Dendritic cell treated with granulocyte-macrophage colony-stimulating factor and Interleukin-4, amounts not matched to agents 40 ng/mL and 50 ng/mL, for 4 days (primary cell): ENCODE measurements around the gene FARP1.
"Not testable (repeated sequence)": the region's sequence is repeated elsewhere in the genome, so short reads cannot be mapped to it uniquely, and the experiment has no call there.

Experiments
- H3K27ac Mint-ChIP-seq: one replicate; pipeline ENCODE4 v1.8.0; 2022; ENCODE audit warnings: mild to moderate bottlenecking, mixed read lengths
- H3K27me3 Mint-ChIP-seq: one replicate; pipeline ENCODE4 v1.8.0; 2022; ENCODE audit warnings: mild to moderate bottlenecking, mixed read lengths
- H3K36me3 Mint-ChIP-seq: one replicate; pipeline ENCODE4 v1.8.0; 2022; ENCODE audit warnings: low read depth, mixed read lengths
- H3K4me1 Mint-ChIP-seq: one replicate; pipeline ENCODE4 v1.8.0; 2022; ENCODE audit warnings: low read depth, mixed read lengths
- H3K4me3 Mint-ChIP-seq: one replicate; pipeline ENCODE4 v1.8.0; 2022; ENCODE audit warnings: mild to moderate bottlenecking, moderate library complexity, mixed read lengths
- H3K9me3 Mint-ChIP-seq: one replicate; pipeline ENCODE4 v1.8.0; 2022; ENCODE audit warnings: mixed read lengths
- intact Hi-C: fragments of 100-400 bp; cut with micrococcal nuclease; formaldehyde crosslinking; loops from one replicate; pipeline ENCODE4 v1.15.0; 2022

FARP1 gene

GRCh38 chr13:98409281-98409680 is 266.4 kb downstream of the FARP1 start:
- Mint-ChIP-seq H3K9me3 (no peaks in the 10 kb centered on the region), H3K27me3 (peaks cover 12% of the 10 kb centered on the region), H3K27ac (no peak overlapping the region), H3K4me3 (no peak overlapping the region), H3K4me1 (peaks cover 32% of the 10 kb centered on the region), H3K36me3 (peaks cover 14% of the 10 kb centered on the region)
- intact Hi-C loops = no loop called here

- Mint-ChIP-seq H3K4me1 (peaks cover 39% of the 10 kb centered on the region), H3K9me3 (no peaks in the 10 kb centered on the region), H3K27me3 (peaks cover 9% of the 10 kb centered on the region), H3K27ac (peak overlapping the region; percentile 58), H3K36me3 (peaks cover 27% of the 10 kb centered on the region), H3K4me3 (no peak overlapping the region)
- intact Hi-C loops = no loop called here
These were observed 267.7 kb downstream of the FARP1 start for GRCh38 chr13:98410612-98411011.

- intact Hi-C loops = no loop called here
- Mint-ChIP-seq H3K4me1 (peaks cover 42% of the 10 kb centered on the region), H3K27me3 (peaks cover 9% of the 10 kb centered on the region), H3K27ac (peak overlapping the region; percentile 93), H3K9me3 (no peaks in the 10 kb centered on the region), H3K36me3 (peaks cover 30% of the 10 kb centered on the region), H3K4me3 (peak overlapping the region; percentile 76)
These were observed 268.1 kb downstream of the FARP1 start for GRCh38 chr13:98411013-98411412.

- H3K36me3 Mint-ChIP-seq = peaks cover 34% of the 10 kb centered on the region
- peaks cover 42% of the 10 kb centered on the region for H3K4me1 Mint-ChIP-seq
- H3K9me3 Mint-ChIP-seq = peaks cover 4% of the 10 kb centered on the region
- H3K27me3 Mint-ChIP-seq = peaks cover 7% of the 10 kb centered on the region
- H3K4me3 Mint-ChIP-seq = peak overlapping the region; percentile 76
- H3K27ac Mint-ChIP-seq = peak overlapping the region; percentile 93
- intact Hi-C loops = no loop called here
These were observed 268.8 kb downstream of the FARP1 start for GRCh38 chr13:98411617-98412265.

DNA sequence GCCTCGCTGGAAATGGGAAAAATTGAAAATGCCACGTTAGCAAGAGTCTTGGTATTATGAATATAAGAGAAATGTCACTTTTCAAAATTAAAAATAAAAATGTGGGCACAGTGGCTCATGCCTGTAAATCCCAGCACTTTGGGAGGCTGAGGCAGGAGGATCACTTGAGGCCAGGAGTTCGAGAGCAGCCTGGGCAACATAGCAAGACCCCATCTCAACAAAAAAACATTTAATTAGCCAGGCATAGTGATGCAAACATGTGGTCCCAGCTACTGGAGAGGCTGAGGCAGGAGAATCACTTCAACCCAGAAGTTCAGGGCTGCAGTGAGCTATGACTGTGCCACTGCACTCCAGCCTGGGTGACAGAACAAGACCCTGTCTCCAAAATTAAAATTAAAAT is 270.4 kb downstream of the FARP1 start:
- H3K27ac Mint-ChIP-seq = peak overlapping the region; percentile 93
- not testable (repeated sequence) for H3K27me3 Mint-ChIP-seq

GRCh38 chr13:98413796-98414195 is 270.9 kb downstream of the FARP1 start:
- intact Hi-C loops = no loop called here
- H3K4me3 Mint-ChIP-seq = no peak overlapping the region
- peaks cover 6% of the 10 kb centered on the region for H3K27me3 Mint-ChIP-seq
- peaks cover 14% of the 10 kb centered on the region for H3K9me3 Mint-ChIP-seq
- peaks cover 43% of the 10 kb centered on the region for H3K36me3 Mint-ChIP-seq
- H3K4me1 Mint-ChIP-seq = peaks cover 42% of the 10 kb centered on the region
- no peak overlapping the region for H3K27ac Mint-ChIP-seq

More for the DNA sequence above, 270.4 kb downstream of the FARP1 start:
- H3K9me3 Mint-ChIP-seq = peaks cover 14% of the 10 kb centered on the region
- intact Hi-C loops = not testable (repeated sequence)
- peaks cover 43% of the 10 kb centered on the region for H3K36me3 Mint-ChIP-seq
- peaks cover 42% of the 10 kb centered on the region for H3K4me1 Mint-ChIP-seq
- peak overlapping the region; percentile 76 for H3K4me3 Mint-ChIP-seq

DNA sequence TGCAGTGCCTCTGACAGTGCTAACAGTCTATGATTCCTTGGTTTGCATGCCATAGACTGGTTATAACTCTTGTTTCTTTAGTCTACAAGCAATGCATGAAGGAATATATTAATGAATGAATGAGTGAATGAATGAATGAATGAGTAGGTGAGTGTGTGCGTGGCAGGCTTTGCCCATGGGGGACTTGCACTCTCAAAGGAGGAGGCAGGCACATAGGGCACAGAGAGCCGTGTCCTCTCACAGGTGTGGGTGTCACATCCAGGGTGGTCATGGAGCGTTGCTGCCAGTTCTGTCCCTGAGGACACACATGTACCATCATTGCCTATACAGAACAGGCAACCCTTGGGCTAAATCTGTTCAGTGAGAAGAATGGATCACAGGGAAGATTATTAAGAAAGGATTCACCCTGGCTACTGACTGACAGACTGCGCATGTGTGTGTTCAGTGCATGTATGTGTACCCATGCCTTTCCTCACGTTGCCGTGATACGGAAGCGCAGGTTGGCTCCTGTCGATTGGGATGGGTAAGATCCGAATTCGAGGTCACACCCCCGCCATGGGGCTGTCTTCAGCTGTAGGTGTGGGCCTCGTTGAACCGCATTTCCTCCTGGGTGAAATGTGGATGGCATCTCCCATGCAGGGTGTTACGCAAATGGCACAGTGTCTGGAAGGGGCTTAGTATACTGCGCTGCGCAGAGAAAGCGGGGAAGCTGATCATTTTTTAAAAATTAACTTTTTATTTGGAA is 272.6 kb downstream of the FARP1 start:
- intact Hi-C loops = no loop called here
- Mint-ChIP-seq H3K9me3 (peaks cover 14% of the 10 kb centered on the region), H3K27ac (no peak overlapping the region), H3K4me3 (no peak overlapping the region), H3K4me1 (peaks cover 32% of the 10 kb centered on the region), H3K36me3 (peaks cover 43% of the 10 kb centered on the region), H3K27me3 (peaks cover 2% of the 10 kb centered on the region)

DNA sequence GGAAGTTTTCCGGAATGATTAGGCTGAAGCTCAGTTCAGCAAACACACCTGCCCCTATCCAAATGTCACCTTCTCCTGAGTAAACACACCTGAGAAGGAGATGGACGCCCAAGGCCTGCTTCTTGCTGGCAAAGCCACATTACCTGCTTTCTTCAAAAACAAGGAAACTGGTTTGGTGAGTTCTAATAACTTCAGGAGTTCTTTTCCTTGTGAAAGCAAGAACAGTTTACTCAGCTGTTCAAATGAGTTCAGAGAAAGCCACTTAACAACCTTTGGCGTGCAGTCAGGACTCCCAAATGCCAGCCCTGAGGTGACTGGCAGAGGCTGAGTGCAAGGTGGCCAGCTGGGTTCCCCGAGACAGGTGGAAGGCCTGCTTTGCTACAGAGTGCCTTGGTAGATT is 273.5 kb downstream of the FARP1 start:
- H3K27me3 Mint-ChIP-seq = peaks cover 2% of the 10 kb centered on the region
- no peak overlapping the region for H3K27ac Mint-ChIP-seq
- peaks cover 14% of the 10 kb centered on the region for H3K9me3 Mint-ChIP-seq
- intact Hi-C loops = no loop called here
- no peak overlapping the region for H3K4me3 Mint-ChIP-seq
- H3K4me1 Mint-ChIP-seq = peaks cover 28% of the 10 kb centered on the region
- H3K36me3 Mint-ChIP-seq = peaks cover 43% of the 10 kb centered on the region

DNA sequence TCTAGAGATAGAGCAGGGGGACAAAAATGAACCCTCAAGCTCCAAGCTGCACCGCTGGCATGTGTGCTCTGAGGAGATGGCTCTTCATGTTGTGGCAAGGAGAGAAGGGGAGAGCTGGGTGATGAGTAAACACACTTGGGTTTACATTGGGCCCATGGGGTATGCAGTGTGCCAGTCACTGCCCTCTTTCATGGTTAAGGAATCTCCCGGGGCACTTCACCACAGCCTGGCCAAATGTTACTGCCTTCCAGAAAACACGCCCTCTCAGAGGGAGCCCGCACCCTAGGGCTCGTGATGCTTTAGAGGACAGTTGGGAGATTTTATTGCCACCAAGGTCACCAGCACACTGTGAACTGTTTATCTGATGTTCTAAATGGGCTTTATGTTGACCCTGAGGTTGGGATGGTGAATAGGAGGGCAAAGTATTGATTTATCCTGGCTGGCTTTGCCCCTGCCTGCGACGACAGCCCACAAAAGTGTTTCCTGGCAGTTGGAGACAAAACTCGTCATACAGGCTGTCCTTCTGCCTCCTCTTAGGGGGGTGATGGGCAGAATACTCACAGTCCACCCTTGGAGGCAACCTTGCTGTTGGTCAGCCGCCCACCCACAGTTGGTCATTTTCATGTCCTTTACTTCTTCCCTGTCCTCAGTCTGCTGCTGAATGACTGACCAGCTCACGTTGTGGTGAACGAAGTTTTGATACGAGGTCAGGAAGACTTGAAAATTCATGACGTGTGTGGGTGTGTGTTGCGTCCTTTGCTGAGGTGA is 277.1 kb downstream of the FARP1 start:
- H3K9me3 Mint-ChIP-seq = peaks cover 14% of the 10 kb centered on the region
- H3K27me3 Mint-ChIP-seq = peaks cover 4% of the 10 kb centered on the region
- peaks cover 8% of the 10 kb centered on the region for H3K4me1 Mint-ChIP-seq
- intact Hi-C loops = no loop called here
- H3K4me3 Mint-ChIP-seq = no peak overlapping the region
- peaks cover 40% of the 10 kb centered on the region for H3K36me3 Mint-ChIP-seq
- no peak overlapping the region for H3K27ac Mint-ChIP-seq

DNA sequence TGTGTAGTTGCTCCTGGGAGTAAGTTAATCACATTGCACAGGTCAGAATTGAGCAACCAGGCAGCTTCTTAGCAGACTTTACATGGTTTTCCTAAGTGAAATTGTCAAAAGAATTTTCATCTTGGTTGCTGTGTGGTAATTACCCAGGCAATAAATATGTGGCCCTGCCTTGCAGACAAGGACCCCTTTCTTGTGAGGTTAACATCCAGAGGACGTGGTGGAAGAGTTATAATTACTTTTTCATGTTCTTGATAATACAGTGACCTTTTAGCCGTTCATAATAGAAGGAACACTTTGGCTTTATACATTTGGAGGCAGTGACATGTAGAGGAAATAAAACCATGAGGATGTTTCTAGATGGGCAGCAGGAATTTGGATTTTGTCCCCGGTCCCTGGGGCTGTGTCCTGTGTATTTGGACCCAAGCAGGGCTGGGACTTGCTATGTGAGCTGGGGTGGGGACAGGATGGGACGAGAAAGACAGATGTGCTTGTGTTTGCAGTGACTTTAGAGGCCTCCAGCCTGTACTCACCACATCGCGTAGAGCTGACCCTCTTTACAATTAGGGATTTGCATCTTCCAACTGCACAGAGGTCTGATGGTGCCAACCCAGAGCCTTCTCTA is 277.8 kb downstream of the FARP1 start:
- no peak overlapping the region for H3K4me3 Mint-ChIP-seq
- intact Hi-C loops = no loop called here
- peaks cover 40% of the 10 kb centered on the region for H3K36me3 Mint-ChIP-seq
- H3K27me3 Mint-ChIP-seq = peaks cover 4% of the 10 kb centered on the region
- H3K9me3 Mint-ChIP-seq = peaks cover 14% of the 10 kb centered on the region
- H3K4me1 Mint-ChIP-seq = peaks cover 2% of the 10 kb centered on the region
- H3K27ac Mint-ChIP-seq = no peak overlapping the region

GRCh38 chr13:98422046-98422445 is 279.2 kb downstream of the FARP1 start:
- peaks cover 7% of the 10 kb centered on the region for H3K9me3 Mint-ChIP-seq
- intact Hi-C loops = no loop called here

DNA sequence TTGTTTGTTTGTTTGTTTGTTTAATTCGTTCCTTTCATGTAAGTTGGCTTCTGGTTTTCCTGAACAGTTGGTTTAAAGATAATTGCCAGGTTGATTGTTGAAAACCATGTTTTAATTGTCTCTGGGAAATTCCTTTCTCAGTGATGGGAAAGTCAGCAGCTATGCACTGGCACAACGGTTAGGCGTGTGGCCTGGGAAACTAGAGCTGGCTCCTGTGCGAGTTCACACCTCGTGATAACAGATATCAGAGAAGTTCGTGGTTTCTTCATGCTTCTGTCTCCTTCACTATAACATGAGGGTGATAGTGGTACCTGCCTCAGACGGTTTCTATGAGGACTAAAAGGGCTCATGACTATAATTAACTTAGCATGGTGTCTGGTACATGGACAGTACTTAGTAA is 280.5 kb downstream of the FARP1 start:
- H3K4me3 Mint-ChIP-seq = no peak overlapping the region
- no peak overlapping the region for H3K27ac Mint-ChIP-seq
- intact Hi-C loops = no loop called here
- no peaks in the 10 kb centered on the region for H3K9me3 Mint-ChIP-seq
- peaks cover 2% of the 10 kb centered on the region for H3K27me3 Mint-ChIP-seq
- peaks cover 50% of the 10 kb centered on the region for H3K36me3 Mint-ChIP-seq
- no peaks in the 10 kb centered on the region for H3K4me1 Mint-ChIP-seq

More at GRCh38 chr13:98422046-98422445, 279.2 kb downstream of the FARP1 start:
- Mint-ChIP-seq H3K27ac (no peak overlapping the region), H3K27me3 (peaks cover 2% of the 10 kb centered on the region), H3K4me3 (no peak overlapping the region), H3K4me1 (no peaks in the 10 kb centered on the region), H3K36me3 (peaks cover 42% of the 10 kb centered on the region)

DNA sequence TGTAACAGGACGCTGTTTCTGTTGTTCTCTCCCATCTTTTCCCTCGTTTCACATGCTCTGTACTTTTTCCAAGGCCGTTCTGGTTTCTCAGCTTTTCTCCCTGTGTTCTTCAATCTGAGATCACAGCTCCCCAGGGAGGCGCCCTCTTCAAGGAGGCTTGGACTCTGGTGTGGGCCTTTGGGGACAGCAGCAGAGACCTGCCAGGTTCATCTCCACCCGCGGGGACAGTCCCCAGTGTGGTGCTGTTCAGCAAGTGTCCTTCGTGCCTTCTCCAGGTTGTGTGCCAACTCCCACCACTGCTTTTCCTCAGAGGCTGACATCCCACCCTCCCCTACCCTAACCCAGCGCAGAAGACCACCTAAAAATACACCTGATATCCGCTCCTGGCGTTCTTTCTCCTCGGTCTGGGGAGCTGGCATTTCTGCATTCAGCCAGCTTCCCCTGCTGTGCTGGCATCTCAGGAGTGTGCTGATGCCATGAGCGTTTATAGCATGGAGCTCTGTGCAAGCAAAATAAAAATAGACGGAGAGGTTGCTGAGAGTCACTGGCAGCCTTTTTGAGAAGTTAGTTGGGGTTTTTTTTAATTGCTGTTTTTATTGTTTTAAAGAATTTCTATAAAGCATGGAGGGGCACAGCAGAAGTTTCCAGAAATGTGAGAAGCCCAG is 284.6 kb downstream of the FARP1 start:
- no peak overlapping the region for H3K4me3 Mint-ChIP-seq
- no peaks in the 10 kb centered on the region for H3K27me3 Mint-ChIP-seq
- no peak overlapping the region for H3K27ac Mint-ChIP-seq
- H3K9me3 Mint-ChIP-seq = no peaks in the 10 kb centered on the region
- H3K4me1 Mint-ChIP-seq = no peaks in the 10 kb centered on the region
- peaks cover 70% of the 10 kb centered on the region for H3K36me3 Mint-ChIP-seq
- intact Hi-C loops = no loop called here
